WTC11 (cell line): ENCODE results near the gene COG5. TPM values are rescaled to one million over a fixed set of nuclear protein-coding genes. Genes with fewer than 3 reads are reported as not detected.

Source experiments
- ATAC-seq: fragments of 200-7000 bp; cut with Tn5 transposase; 2 replicates; pipeline ENCODE4 v1.10.0; 2021; ENCODE audit warnings: mild to moderate bottlenecking, moderate library complexity
- CTCF ChIA-PET: fragments of 300-600 bp; sonication (Branson Sonifier 250); formaldehyde crosslinking; loops from one replicate; lab custom pipeline; 2021; ENCODE audit warnings: antibody characterized with exemption; lab: Charles Lee
- POLR2A ChIA-PET: fragments of 350-600 bp; sonication (Branson Sonifier 250); formaldehyde crosslinking; loops from one replicate; lab custom pipeline; 2021; ENCODE audit warnings: antibody characterized with exemption; lab: Charles Lee
- DNase-seq: peaks from one replicate; pipeline ENCODE4 v3.0.0; 2021; ENCODE audit warnings: low spot score
- H3K27ac Mint-ChIP-seq: 2 replicates; pipeline ENCODE4 v1.8.0; 2021; ENCODE audit warnings: mixed read lengths
- H3K27me3 Mint-ChIP-seq: 2 replicates; pipeline ENCODE4 v1.8.0; 2021; ENCODE audit warnings: low read depth, mild to moderate bottlenecking, moderate library complexity, mixed read lengths
- H3K36me3 Mint-ChIP-seq: 2 replicates; pipeline ENCODE4 v1.8.0; 2021; ENCODE audit warnings: mixed read lengths
- H3K4me1 Mint-ChIP-seq: 2 replicates; pipeline ENCODE4 v1.8.0; 2022; ENCODE audit warnings: mixed read lengths
- H3K4me3 Mint-ChIP-seq: 2 replicates; pipeline ENCODE4 v1.8.0; 2021; ENCODE audit warnings: mild to moderate bottlenecking, moderate library complexity, mixed read lengths
- H3K9me3 Mint-ChIP-seq: 2 replicates; pipeline ENCODE4 v1.8.0; 2021; ENCODE audit warnings: mixed read lengths
- ARID4B ChIP-seq: sonication (generic); formaldehyde crosslinking; IDR thresholded peaks from 2 replicates; pipeline ENCODE4 v1.8.0; 2023; ENCODE audit warnings: missing genetic modification reagents, mild to moderate bottlenecking, borderline replicate concordance
- CREM ChIP-seq: sonication (generic); formaldehyde crosslinking; IDR thresholded peaks from 2 replicates; pipeline ENCODE4 v1.8.1; 2022; ENCODE audit warnings: mild to moderate bottlenecking, missing genetic modification reagents, moderate library complexity
- EMX1 ChIP-seq: fragments of 250-450 bp; sonication (Bioruptor Pico); IDR thresholded peaks from 2 replicates; pipeline ENCODE4 v1.8.0; 2021; ENCODE audit warnings: mild to moderate bottlenecking
- GABPB1 ChIP-seq: sonication (generic); formaldehyde crosslinking; IDR thresholded peaks from 2 replicates; pipeline ENCODE4 v1.8.1; 2023; ENCODE audit warnings: mild to moderate bottlenecking, missing genetic modification reagents
- HMGA2 ChIP-seq: fragments of 250-450 bp; sonication (Bioruptor Pico); IDR thresholded peaks from 2 replicates; pipeline ENCODE4 v1.4.0; 2021; ENCODE audit warnings: mild to moderate bottlenecking, moderate library complexity
- NR1H2 ChIP-seq: sonication (generic); formaldehyde crosslinking; IDR thresholded peaks from 2 replicates; pipeline ENCODE4 v1.9.0; 2021; ENCODE audit warnings: mild to moderate bottlenecking, moderate library complexity, missing genetic modification reagents
- NR3C1 ChIP-seq: sonication (generic); formaldehyde crosslinking; conservative IDR thresholded peaks from 2 replicates; pipeline ENCODE4 v1.8.1; 2023; ENCODE audit warnings: low read depth, mild to moderate bottlenecking, missing genetic modification reagents
- SMAD3 ChIP-seq: sonication (generic); formaldehyde crosslinking; IDR thresholded peaks from 2 replicates; pipeline ENCODE4 v1.8.0; 2022; ENCODE audit warnings: missing genetic modification reagents, mild to moderate bottlenecking, borderline replicate concordance
- TEAD4 ChIP-seq: sonication (generic); formaldehyde crosslinking; IDR thresholded peaks from 2 replicates; pipeline ENCODE4 v1.8.0; 2022; ENCODE audit warnings: mild to moderate bottlenecking, missing genetic modification reagents
- ZBTB21 ChIP-seq: sonication (generic); formaldehyde crosslinking; IDR thresholded peaks from 2 replicates; pipeline ENCODE4 v1.8.1; 2023; ENCODE audit warnings: mild to moderate bottlenecking, missing genetic modification reagents, borderline replicate concordance
- ZNF263 ChIP-seq: sonication (generic); formaldehyde crosslinking; IDR thresholded peaks from 2 replicates; pipeline ENCODE4 v1.8.1; 2022; ENCODE audit warnings: low read depth, mild to moderate bottlenecking, moderate library complexity, missing genetic modification reagents
- ZNF671 ChIP-seq: fragments of 250-450 bp; sonication (Bioruptor Pico); IDR thresholded peaks from 2 replicates; pipeline ENCODE4 v1.8.0; 2021; ENCODE audit warnings: mild to moderate bottlenecking
- total RNA-seq: library from RNA; stranded (reverse); gene quantifications from 3 replicates; pipeline ENCODE4 v1.2.3, GENCODE V29; 2021
- TF ChIP-seq, protein P1 (sequence below): sonication (generic); formaldehyde crosslinking; IDR thresholded peaks from 2 replicates; pipeline ENCODE4 v1.8.0; 2022; ENCODE audit warnings: mild to moderate bottlenecking, missing genetic modification reagents
- TF ChIP-seq, protein P2 (sequence below): sonication (generic); formaldehyde crosslinking; IDR thresholded peaks from 2 replicates; pipeline ENCODE4 v1.8.1; 2022; ENCODE audit warnings: missing genetic modification reagents, borderline replicate concordance
- TF ChIP-seq, protein P3 (sequence below): fragments of 250-450 bp; sonication (Bioruptor Pico); IDR thresholded peaks from 2 replicates; pipeline ENCODE4 v1.9.0; 2021; ENCODE audit warnings: moderate library complexity, mild to moderate bottlenecking, inconsistent platforms, borderline replicate concordance
- TF ChIP-seq, protein P4 (sequence below): sonication (generic); formaldehyde crosslinking; IDR thresholded peaks from 2 replicates; pipeline ENCODE4 v1.8.0; 2022; ENCODE audit warnings: mild to moderate bottlenecking, missing genetic modification reagents
- TF ChIP-seq, protein P5 (sequence below): sonication (generic); formaldehyde crosslinking; IDR thresholded peaks from 2 replicates; pipeline ENCODE4 v1.8.1; 2022; ENCODE audit warnings: mild to moderate bottlenecking, missing genetic modification reagents, moderate library complexity, borderline replicate concordance

COG5 gene
- total RNA-seq, 1 experiment from 2014 or later = 23.8 TPM

- ATAC-seq = no peak
- POLR2A ChIA-PET = no interaction called here
- Mint-ChIP-seq H3K27me3 (no peaks in the 10 kb centered on the region), H3K36me3 (no peaks in the 10 kb centered on the region), H3K4me3 (no peak overlapping the region), H3K4me1 (no peaks in the 10 kb centered on the region), H3K9me3 (no peaks in the 10 kb centered on the region), H3K27ac (no peak overlapping the region)
- DNase-seq = no peak
- TF ChIP-seq EMX1 (CRISPR knock-in tag) (no peak), NR1H2 (CRISPR knock-in tag) (no peak), NR3C1 (CRISPR knock-in tag) (no peak), TEAD4 (CRISPR knock-in tag) (no peak), ZNF263 (CRISPR knock-in tag) (no peak), SMAD3 (no peak), GABPB1 (CRISPR knock-in tag) (no peak), ZBTB21 (CRISPR knock-in tag) (no peak), CREM (CRISPR knock-in tag) (no peak), ARID4B (CRISPR knock-in tag) (no peak), ZNF671 (CRISPR knock-in tag) (no peak), HMGA2 (CRISPR knock-in tag) (no peak)
- TF ChIP-seq, protein P1, sequence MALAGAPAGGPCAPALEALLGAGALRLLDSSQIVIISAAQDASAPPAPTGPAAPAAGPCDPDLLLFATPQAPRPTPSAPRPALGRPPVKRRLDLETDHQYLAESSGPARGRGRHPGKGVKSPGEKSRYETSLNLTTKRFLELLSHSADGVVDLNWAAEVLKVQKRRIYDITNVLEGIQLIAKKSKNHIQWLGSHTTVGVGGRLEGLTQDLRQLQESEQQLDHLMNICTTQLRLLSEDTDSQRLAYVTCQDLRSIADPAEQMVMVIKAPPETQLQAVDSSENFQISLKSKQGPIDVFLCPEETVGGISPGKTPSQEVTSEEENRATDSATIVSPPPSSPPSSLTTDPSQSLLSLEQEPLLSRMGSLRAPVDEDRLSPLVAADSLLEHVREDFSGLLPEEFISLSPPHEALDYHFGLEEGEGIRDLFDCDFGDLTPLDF (CRISPR knock-in tag) = no peak
- TF ChIP-seq, protein P2, sequence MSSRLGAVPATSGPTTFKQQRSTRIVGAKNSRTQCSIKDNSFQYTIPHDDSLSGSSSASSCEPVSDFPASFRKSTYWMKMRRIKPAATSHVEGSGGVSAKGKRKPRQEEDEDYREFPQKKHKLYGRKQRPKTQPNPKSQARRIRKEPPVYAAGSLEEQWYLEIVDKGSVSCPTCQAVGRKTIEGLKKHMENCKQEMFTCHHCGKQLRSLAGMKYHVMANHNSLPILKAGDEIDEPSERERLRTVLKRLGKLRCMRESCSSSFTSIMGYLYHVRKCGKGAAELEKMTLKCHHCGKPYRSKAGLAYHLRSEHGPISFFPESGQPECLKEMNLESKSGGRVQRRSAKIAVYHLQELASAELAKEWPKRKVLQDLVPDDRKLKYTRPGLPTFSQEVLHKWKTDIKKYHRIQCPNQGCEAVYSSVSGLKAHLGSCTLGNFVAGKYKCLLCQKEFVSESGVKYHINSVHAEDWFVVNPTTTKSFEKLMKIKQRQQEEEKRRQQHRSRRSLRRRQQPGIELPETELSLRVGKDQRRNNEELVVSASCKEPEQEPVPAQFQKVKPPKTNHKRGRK = no peak
- TF ChIP-seq, protein P3, sequence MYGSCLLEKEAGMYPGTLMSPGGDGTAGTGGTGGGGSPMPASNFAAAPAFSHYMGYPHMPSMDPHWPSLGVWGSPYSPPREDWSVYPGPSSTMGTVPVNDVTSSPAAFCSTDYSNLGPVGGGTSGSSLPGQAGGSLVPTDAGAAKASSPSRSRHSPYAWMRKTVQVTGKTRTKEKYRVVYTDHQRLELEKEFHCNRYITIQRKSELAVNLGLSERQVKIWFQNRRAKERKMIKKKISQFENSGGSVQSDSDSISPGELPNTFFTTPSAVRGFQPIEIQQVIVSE = no peak
- TF ChIP-seq, protein P4, sequence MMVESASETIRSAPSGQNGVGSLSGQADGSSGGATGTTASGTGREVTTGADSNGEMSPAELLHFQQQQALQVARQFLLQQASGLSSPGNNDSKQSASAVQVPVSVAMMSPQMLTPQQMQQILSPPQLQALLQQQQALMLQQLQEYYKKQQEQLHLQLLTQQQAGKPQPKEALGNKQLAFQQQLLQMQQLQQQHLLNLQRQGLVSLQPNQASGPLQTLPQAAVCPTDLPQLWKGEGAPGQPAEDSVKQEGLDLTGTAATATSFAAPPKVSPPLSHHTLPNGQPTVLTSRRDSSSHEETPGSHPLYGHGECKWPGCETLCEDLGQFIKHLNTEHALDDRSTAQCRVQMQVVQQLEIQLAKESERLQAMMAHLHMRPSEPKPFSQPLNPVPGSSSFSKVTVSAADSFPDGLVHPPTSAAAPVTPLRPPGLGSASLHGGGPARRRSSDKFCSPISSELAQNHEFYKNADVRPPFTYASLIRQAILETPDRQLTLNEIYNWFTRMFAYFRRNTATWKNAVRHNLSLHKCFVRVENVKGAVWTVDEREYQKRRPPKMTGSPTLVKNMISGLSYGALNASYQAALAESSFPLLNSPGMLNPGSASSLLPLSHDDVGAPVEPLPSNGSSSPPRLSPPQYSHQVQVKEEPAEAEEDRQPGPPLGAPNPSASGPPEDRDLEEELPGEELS = no peak
- TF ChIP-seq, protein P5, sequence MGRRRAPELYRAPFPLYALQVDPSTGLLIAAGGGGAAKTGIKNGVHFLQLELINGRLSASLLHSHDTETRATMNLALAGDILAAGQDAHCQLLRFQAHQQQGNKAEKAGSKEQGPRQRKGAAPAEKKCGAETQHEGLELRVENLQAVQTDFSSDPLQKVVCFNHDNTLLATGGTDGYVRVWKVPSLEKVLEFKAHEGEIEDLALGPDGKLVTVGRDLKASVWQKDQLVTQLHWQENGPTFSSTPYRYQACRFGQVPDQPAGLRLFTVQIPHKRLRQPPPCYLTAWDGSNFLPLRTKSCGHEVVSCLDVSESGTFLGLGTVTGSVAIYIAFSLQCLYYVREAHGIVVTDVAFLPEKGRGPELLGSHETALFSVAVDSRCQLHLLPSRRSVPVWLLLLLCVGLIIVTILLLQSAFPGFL (CRISPR knock-in tag) = no peak
- CTCF ChIA-PET = interaction anchor here (1.1 to 2.9 kb wide), 2 partner anchors 17 to 398 kb away, joined by 3 to 9 read pairs; no protein-coding TSS in a partner anchor
Observed at GRCh38 chr7:107480932-107481331, 82.8 kb downstream of the COG5 start.
